GM12864 (cell line): ENCODE measurements around the gene CCNB1IP1.
"Not testable (repeated sequence)": the region's sequence is repeated elsewhere in the genome, so short reads cannot be mapped to it uniquely, and the experiment has no call there.

ENCODE experiments used
- DNase-seq: peaks from one replicate; pipeline ENCODE4 v3.0.0-alpha.2; 2011; ENCODE audit warnings: low read depth
- H3K4me3 ChIP-seq: 2 replicates; pipeline ENCODE4 v1.5.1; 2011; ENCODE audit warnings: mild to moderate bottlenecking, low read depth, low read length, control low read depth
- TF ChIP-seq, protein P1 (sequence below): IDR thresholded peaks from 2 replicates; pipeline ENCODE4 v1.5.1; 2011; ENCODE audit warnings: low read depth, mild to moderate bottlenecking, moderate library complexity, low read length, control low read depth, inconsistent platforms; ENCODE audit errors: missing control alignments

Gene CCNB1IP1

DNA sequence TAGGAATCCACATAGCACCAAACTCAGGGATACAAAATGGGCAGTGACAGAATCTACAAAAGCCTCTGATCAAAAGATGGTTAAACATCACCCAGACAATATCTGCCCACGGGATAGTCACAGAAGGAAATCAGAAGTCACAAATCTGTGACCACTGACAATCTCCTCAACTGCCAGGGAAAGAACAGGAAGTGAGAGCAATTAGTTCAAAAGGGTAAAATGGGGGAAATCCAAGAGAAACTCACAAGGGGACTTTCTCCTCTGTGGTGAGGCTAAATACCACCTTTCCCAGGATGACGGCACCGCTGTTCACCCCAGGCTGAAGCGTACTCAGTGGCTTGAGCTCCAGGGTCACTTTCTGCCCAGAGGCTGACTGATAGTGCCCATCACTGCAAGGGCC lies 38.0 kb downstream of the CCNB1IP1 start:
- peak; percentile 39 for DNase-seq
- H3K4me3 ChIP-seq = no peak overlapping the region
- TF ChIP-seq, protein P1, sequence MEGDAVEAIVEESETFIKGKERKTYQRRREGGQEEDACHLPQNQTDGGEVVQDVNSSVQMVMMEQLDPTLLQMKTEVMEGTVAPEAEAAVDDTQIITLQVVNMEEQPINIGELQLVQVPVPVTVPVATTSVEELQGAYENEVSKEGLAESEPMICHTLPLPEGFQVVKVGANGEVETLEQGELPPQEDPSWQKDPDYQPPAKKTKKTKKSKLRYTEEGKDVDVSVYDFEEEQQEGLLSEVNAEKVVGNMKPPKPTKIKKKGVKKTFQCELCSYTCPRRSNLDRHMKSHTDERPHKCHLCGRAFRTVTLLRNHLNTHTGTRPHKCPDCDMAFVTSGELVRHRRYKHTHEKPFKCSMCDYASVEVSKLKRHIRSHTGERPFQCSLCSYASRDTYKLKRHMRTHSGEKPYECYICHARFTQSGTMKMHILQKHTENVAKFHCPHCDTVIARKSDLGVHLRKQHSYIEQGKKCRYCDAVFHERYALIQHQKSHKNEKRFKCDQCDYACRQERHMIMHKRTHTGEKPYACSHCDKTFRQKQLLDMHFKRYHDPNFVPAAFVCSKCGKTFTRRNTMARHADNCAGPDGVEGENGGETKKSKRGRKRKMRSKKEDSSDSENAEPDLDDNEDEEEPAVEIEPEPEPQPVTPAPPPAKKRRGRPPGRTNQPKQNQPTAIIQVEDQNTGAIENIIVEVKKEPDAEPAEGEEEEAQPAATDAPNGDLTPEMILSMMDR = no peak

GRCh38 chr14:20294636-20295035 lies 38.4 kb downstream of the CCNB1IP1 start:
- TF ChIP-seq, protein P1 = no peak
- no peak for DNase-seq
- no peak overlapping the region for H3K4me3 ChIP-seq

GRCh38 chr14:20281998-20282397 lies 51.1 kb downstream of the CCNB1IP1 start:
- not testable (repeated sequence) for DNase-seq, H3K4me3 ChIP-seq

- not testable (repeated sequence) for H3K4me3 ChIP-seq, DNase-seq
These were observed 52.8 kb downstream of the CCNB1IP1 start for GRCh38 chr14:20280265-20280664.

DNA sequence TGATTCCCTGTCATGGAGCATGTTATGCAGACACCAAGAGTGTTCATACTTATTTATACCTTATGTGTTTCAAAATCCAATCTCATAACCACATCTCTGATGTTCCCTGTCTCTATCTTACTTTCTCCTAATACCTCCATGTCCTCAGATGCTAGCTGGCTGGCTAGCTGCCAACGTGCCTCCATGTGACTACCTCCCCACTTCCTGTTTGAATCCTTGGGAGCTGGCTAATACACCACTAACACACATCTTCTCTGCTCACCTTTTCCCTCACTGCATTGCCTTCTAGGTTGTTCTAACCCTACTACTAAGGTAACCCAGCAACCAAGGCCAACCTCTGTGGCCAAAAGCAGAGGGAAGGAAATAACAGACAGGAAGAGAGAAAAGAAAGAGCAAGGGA lies 54.7 kb downstream of the CCNB1IP1 start:
- H3K4me3 ChIP-seq = no peak overlapping the region
- TF ChIP-seq, protein P1 = no peak
- no peak for DNase-seq

- H3K4me3 ChIP-seq = no peak overlapping the region
- no peak for DNase-seq
- TF ChIP-seq, protein P1 = no peak
These were observed 55.7 kb downstream of the CCNB1IP1 start for GRCh38 chr14:20277409-20277808.

GRCh38 chr14:20274062-20274461 lies 59.0 kb downstream of the CCNB1IP1 start:
- no peak for DNase-seq
- H3K4me3 ChIP-seq = no peak overlapping the region
- TF ChIP-seq, protein P1 = no peak

GRCh38 chr14:20264361-20264760 lies 68.7 kb downstream of the CCNB1IP1 start:
- DNase-seq = not testable (repeated sequence)

GRCh38 chr14:20262642-20263128 lies 70.4 kb downstream of the CCNB1IP1 start:
- no peak for DNase-seq
- H3K4me3 ChIP-seq = no peak overlapping the region
- TF ChIP-seq, protein P1 = no peak

More at GRCh38 chr14:20264361-20264760, 68.7 kb downstream of the CCNB1IP1 start:
- H3K4me3 ChIP-seq = not testable (repeated sequence)
